ENCODE measurements around the gene AOAH.

DNA sequence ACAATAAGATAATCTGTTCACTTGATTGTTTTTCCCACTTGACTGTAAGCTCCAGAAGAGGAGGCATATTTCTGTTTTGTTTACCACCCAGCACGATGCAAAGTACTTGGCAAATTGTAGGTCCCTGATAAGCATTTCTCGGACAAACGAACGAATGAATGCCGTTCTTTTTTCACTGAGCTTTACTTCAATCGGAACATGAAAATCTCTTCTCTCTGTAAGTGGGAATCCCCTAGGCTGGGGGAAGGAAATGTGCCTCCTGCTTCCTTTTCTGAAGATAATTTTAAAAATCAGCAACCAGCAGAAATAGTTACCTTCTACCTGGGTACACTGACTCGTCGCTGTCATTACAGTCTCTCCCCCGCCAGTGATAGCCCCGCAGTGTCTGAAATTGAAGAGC, 102.9 kb downstream of the AOAH start:
- TF ChIP-seq, protein P1, sequence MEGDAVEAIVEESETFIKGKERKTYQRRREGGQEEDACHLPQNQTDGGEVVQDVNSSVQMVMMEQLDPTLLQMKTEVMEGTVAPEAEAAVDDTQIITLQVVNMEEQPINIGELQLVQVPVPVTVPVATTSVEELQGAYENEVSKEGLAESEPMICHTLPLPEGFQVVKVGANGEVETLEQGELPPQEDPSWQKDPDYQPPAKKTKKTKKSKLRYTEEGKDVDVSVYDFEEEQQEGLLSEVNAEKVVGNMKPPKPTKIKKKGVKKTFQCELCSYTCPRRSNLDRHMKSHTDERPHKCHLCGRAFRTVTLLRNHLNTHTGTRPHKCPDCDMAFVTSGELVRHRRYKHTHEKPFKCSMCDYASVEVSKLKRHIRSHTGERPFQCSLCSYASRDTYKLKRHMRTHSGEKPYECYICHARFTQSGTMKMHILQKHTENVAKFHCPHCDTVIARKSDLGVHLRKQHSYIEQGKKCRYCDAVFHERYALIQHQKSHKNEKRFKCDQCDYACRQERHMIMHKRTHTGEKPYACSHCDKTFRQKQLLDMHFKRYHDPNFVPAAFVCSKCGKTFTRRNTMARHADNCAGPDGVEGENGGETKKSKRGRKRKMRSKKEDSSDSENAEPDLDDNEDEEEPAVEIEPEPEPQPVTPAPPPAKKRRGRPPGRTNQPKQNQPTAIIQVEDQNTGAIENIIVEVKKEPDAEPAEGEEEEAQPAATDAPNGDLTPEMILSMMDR (IDR thresholded peaks at IDR 0.05; ENCODE audit: borderline replicate concordance, extremely low read depth, low read length, poor library complexity, severe bottlenecking), result no peak
- TF ChIP-seq EZH2 (IDR thresholded peaks at IDR 0.05; ENCODE audit: borderline replicate concordance, low read depth, low read length, severe bottlenecking), result no peak

All from DND-41 (cell line).